Caki2 (cell line): ENCODE results near the gene COCH. TPM values are rescaled to one million over a fixed set of nuclear protein-coding genes. Genes with fewer than 3 reads are reported as not detected.

Experiments used
- DNase-seq: peaks from one replicate; pipeline ENCODE4 v3.0.0-alpha.2; 2015; ENCODE audit warnings: low read depth
- in situ Hi-C: cut with HindIII; loops from 2 replicates; pipeline ENCODE4 v1.10.0; 2016; ENCODE audit warnings: low sequenced_read_pairs, low pct_unique_long_range_greater_than_20kb, mixed read lengths
- total RNA-seq: library from RNA; depleted of rRNA; stranded (reverse); fragments of >200 nt; shearing (Covaris generic); gene quantifications from 2 replicates; pipeline ENCODE4 v1.2.3, GENCODE V29; 2014; ENCODE audit warnings: low replicate concordance; rRNA removed

The COCH gene
- total RNA-seq: 2.2 and 2.7 TPM in 2 replicates

GRCh38 chr14:30874120-30874998, at the start of gene COCH:
Gene COCH, plus strand, starts transcription at chr14:30874559. Its CDS starts 380 bp downstream, at chr14:30874939.
- DNase-seq: peak; percentile 32
- in situ Hi-C loops: no loop called here

DNA sequence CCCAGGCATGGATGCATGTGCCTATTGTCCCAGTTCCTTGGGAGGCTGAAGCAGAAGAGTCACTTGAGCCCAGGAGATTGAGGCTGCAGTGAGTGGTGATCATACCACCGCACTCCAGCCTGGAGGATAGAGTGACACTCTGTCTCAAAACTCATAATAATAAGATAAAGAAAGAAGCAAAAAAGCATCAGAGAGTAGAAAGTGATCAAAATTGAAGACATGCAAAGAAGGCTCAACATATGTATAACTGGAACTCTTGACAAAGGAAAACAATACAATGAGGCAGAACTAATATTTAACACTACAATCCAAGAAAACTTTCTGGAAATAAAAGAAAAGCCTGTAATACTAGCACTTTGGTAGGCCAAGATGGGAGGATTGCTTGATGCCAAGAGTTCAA, 48.3 kb upstream of the COCH start:
- no peak for DNase-seq
- in situ Hi-C loops: no loop called here

- no peak for DNase-seq
- in situ Hi-C loops: no loop called here
Observed at GRCh38 chr14:30829853-30830252, 44.5 kb upstream of the COCH start.

DNA sequence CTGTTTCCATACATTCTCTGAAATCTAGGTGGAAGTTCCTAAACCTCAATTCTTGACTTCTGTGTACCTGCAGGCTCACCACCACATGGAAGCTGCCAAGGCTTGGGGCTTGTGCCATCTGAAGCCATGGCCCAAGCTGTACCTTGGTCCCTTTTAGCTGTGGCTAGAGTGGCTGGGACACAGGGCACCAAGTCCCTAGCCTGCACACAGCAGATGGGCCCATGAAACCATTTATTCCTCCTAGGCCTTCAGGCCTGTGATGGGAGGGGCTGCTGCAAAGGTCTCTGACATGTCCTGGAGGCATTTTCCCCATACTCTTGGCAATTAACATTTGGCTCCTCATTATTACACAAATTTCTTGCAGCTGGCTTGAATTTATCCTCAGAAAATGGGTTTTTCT, 40.0 kb upstream of the COCH start:
- in situ Hi-C loops: no loop called here
- DNase-seq: no peak

DNA sequence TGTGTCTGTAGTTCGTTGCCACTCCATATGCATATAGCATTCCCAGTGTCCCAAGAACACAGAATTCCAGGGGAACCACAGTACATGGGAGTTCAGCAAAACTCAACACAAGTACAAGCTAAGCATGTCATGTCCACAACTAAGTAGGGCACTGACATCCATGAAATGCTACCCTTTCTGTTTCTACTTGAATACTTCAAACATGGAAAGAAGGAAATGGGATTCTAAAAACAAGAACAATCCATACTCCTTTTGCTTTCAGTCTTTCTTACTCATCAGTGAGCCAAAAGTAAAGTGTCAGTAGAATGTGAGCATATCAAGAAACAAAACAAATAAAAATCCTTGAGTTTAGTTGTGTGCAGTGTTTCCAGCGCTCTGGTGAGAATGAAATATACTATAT, 36.0 kb upstream of the COCH start:
- no peak for DNase-seq
- in situ Hi-C loops: no loop called here

- DNase-seq: no peak
- in situ Hi-C loops: no loop called here
Observed at GRCh38 chr14:30840086-30840779, 34.1 kb upstream of the COCH start.

DNA sequence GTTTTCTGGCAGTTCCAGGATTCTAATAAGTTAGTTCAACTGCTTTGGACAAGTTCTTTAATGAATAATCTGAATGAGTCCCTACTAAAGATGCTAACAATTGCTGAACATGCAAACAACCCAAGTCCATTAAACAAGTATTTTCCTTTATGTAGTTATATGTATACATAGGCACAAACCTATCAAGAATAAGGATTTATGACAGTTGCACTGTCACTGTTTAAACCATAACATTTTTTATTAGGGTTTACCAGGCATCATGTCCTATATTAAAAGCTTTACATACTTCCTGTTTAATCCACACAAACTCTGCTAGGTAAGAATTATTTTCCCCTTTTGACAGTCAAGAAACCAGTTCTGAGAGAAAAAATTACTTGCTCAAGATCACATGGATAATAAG, 31.9 kb upstream of the COCH start:
- in situ Hi-C loops: no loop called here
- DNase-seq: no peak

- in situ Hi-C loops: no loop called here
- DNase-seq: no peak
Observed at GRCh38 chr14:30848449-30849240, 25.7 kb upstream of the COCH start.

GRCh38 chr14:30849354-30849753, 25.0 kb upstream of the COCH start:
- in situ Hi-C loops: no loop called here
- DNase-seq: no peak

DNA sequence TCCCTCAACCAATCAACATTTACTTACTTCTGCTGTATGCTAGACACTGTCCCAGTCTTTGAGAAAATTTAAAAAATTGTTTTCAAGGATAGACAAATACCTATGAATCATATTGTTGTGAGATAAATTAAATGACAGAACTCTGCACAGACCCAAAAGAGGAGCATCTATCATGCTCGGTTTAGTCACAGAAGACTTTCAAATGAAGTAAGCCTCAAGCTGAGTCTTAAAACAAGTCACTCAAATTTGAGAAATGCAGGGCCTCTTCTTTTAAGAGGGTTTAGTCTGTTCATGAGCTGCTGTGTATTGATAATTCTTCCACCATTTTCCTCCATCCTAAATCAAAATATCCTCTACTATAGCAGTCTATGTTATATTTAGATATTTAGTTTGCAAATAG, 24.4 kb upstream of the COCH start:
- no peak for DNase-seq
- in situ Hi-C loops: no loop called here

DNA sequence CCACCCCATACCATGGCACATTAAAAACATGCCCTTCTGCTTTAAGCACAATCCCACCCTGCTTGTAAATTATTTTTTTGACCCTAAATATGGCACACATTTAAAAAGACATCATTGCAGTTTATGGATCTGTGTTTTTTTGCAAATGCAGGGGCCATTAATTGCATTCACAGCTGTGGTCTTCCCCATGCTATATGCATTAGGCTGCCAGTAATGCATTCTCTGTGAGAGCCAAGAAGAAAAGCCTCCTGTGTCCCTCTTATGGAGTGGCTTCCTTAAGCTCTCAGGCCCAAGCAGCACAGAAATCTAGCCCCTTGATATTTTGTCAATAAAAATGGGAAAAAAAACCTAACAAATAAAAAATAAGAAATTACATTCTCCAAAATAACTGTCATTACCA, 20.4 kb upstream of the COCH start:
- in situ Hi-C loops: no loop called here
- DNase-seq: no peak

GRCh38 chr14:30854492-30854891, 19.9 kb upstream of the COCH start:
- in situ Hi-C loops: no loop called here
- DNase-seq: no peak

GRCh38 chr14:30855345-30856037, 18.9 kb upstream of the COCH start:
- DNase-seq: no peak
- in situ Hi-C loops: no loop called here

DNA sequence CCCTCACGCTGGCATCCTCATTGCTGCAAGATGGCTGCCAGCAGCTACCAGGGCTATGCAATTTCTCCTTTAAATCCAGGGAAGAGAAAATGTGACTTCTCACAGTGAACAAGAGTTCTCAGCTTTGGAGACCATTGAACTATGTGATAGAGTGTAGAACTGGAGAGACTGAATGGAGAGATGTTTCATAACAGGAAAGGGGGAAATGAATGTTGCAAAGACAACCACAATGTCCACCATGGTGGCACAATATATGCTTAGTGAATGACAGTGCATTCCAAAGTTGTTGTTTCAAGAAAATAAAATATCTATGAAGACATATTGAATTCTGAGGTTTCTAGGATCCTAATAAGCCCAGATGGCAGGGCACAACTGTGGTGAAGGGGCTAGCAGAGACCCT, 13.2 kb upstream of the COCH start:
- in situ Hi-C loops: no loop called here
- no peak for DNase-seq

DNA sequence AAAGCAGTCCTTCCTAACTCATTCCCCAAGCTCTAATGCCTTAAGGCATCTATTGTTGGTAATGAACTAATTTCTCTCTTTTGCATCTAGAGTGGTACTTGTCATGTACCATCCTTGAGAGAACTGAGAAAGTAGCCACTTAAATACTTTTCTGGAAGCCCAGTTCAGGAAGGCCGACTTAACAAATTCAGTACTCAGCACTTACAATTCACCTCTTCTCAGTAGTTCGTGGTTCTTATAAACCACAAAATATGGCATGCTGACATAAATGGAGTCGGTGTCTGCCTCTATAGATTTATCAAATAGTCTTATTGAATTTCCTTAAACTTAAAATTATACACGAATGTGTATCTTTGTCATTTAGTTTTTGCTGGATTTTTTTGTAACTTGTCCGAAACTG, 9.4 kb upstream of the COCH start:
- DNase-seq: no peak
- in situ Hi-C loops: no loop called here

GRCh38 chr14:30868736-30869135, 5.6 kb upstream of the COCH start:
- in situ Hi-C loops: no loop called here
- no peak for DNase-seq

DNA sequence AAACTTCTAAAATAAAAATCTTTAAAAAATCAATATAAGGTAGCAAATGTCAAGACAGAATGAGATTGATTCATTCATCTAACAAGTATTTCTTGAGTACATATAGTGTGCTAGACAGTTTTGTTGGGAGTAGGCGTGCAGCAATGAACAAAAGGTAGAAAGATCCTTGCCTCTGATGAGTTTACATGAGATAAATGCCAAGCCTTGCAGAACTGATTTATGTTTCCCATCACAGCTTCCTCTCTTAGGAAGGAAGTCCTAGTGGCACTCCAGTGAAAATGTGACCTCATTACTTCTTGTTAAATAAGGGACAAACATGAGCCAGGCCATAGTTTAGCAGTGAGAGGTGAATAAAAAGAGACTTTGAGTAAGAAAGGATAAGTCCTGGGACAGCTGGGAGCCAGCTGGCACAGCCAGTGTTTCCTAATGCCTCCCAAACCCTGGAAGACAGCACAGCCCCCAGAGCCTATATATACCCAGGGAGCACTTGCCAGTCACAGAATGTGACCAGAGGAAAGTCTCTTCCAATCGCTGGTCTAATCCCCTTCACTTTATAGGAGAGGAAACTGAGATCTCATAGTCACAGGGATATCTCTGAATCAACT, 4.7 kb upstream of the COCH start:
- DNase-seq: no peak
- in situ Hi-C loops: no loop called here

- no peak for DNase-seq
Observed at GRCh38 chr14:30872602-30873001, 1.8 kb upstream of the COCH start.

More at GRCh38 chr14:30872602-30873001, 1.8 kb upstream of the COCH start:
- in situ Hi-C loops: no loop called here
